ENCODE data around the gene ADIPOQ. TPM values are rescaled to one million over a fixed set of nuclear protein-coding genes. Genes with fewer than 3 reads are reported as not detected.

ADIPOQ gene
- total and polyA plus RNA-seq, 2 of the 13 experiments (the other 11 are each of a cell fraction or from before 2014, with no cell fraction given): not detected

GRCh38 chr3:186806089-186807055 is 36.1 kb upstream of the ADIPOQ start, which contains the start of gene RFC4 (continued):
- TF ChIP-seq SOX5 (CRISPR knock-in tag; IDR thresholded peaks at IDR 0.05; ENCODE audit: borderline replicate concordance): peak; percentile 50; the same call in 1 of the 2 replicates
- TF ChIP-seq FOSL1 (CRISPR knock-in tag; IDR thresholded peaks at IDR 0.05; ENCODE audit: borderline replicate concordance): no peak
- TF ChIP-seq ZNF597 (CRISPR knock-in tag; IDR thresholded peaks at IDR 0.05): no peak
- TF ChIP-seq, protein P1, sequence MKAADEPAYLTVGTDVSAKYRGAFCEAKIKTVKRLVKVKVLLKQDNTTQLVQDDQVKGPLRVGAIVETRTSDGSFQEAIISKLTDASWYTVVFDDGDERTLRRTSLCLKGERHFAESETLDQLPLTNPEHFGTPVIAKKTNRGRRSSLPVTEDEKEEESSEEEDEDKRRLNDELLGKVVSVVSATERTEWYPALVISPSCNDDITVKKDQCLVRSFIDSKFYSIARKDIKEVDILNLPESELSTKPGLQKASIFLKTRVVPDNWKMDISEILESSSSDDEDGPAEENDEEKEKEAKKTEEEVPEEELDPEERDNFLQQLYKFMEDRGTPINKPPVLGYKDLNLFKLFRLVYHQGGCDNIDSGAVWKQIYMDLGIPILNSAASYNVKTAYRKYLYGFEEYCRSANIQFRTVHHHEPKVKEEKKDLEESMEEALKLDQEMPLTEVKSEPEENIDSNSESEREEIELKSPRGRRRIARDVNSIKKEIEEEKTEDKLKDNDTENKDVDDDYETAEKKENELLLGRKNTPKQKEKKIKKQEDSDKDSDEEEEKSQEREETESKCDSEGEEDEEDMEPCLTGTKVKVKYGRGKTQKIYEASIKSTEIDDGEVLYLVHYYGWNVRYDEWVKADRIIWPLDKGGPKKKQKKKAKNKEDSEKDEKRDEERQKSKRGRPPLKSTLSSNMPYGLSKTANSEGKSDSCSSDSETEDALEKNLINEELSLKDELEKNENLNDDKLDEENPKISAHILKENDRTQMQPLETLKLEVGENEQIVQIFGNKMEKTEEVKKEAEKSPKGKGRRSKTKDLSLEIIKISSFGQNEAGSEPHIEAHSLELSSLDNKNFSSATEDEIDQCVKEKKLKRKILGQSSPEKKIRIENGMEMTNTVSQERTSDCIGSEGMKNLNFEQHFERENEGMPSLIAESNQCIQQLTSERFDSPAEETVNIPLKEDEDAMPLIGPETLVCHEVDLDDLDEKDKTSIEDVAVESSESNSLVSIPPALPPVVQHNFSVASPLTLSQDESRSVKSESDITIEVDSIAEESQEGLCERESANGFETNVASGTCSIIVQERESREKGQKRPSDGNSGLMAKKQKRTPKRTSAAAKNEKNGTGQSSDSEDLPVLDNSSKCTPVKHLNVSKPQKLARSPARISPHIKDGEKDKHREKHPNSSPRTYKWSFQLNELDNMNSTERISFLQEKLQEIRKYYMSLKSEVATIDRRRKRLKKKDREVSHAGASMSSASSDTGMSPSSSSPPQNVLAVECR (CRISPR knock-in tag; IDR thresholded peaks at IDR 0.05; ENCODE audit: borderline replicate concordance): peak; percentile 97
- TF ChIP-seq MTA3 (CRISPR knock-in tag; IDR thresholded peaks at IDR 0.05): no peak
- no peak for TF ChIP-seq ZBTB34 (CRISPR knock-in tag; IDR thresholded peaks at IDR 0.05)
- TF ChIP-seq MED13 (CRISPR knock-in tag; IDR thresholded peaks at IDR 0.05): no peak
- no peak for TF ChIP-seq ZMYM2 (CRISPR knock-in tag; IDR thresholded peaks at IDR 0.05)
- TF ChIP-seq PCBP2 (optimal IDR thresholded peaks at IDR 0.05; ENCODE audit: low read depth, low read length, poor library complexity, severe bottlenecking): no peak
- no peak for TF ChIP-seq PHB2 (IDR thresholded peaks at IDR 0.05; ENCODE audit: partially characterized antibody)
- TF ChIP-seq CREB3 (CRISPR knock-in tag; IDR thresholded peaks at IDR 0.05): no peak
- TF ChIP-seq ZMAT3 (CRISPR knock-in tag; conservative IDR thresholded peaks at IDR 0.05): peak; percentile 92
- TF ChIP-seq HNRNPH1 (optimal IDR thresholded peaks at IDR 0.05; ENCODE audit: low read depth, low read length): no peak
- TF ChIP-seq ZNF34 (CRISPR knock-in tag; IDR thresholded peaks at IDR 0.05; ENCODE audit: borderline replicate concordance): 0 out of 2 replicates have a peak, but pooled peaks have one; percentile 80
- no peak for TF ChIP-seq SYNCRIP (IDR thresholded peaks at IDR 0.05; ENCODE audit: insufficient read depth, low read depth, low read length)
- TF ChIP-seq SMAD1 (CRISPR knock-in tag; IDR thresholded peaks at IDR 0.05; ENCODE audit: borderline replicate concordance, low read depth): no peak; the same call in 1 of the 2 replicates
- TF ChIP-seq ZFP62 (CRISPR knock-in tag; IDR thresholded peaks at IDR 0.05): no peak
- TF ChIP-seq, protein P2, sequence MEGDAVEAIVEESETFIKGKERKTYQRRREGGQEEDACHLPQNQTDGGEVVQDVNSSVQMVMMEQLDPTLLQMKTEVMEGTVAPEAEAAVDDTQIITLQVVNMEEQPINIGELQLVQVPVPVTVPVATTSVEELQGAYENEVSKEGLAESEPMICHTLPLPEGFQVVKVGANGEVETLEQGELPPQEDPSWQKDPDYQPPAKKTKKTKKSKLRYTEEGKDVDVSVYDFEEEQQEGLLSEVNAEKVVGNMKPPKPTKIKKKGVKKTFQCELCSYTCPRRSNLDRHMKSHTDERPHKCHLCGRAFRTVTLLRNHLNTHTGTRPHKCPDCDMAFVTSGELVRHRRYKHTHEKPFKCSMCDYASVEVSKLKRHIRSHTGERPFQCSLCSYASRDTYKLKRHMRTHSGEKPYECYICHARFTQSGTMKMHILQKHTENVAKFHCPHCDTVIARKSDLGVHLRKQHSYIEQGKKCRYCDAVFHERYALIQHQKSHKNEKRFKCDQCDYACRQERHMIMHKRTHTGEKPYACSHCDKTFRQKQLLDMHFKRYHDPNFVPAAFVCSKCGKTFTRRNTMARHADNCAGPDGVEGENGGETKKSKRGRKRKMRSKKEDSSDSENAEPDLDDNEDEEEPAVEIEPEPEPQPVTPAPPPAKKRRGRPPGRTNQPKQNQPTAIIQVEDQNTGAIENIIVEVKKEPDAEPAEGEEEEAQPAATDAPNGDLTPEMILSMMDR (CRISPR knock-in tag; IDR thresholded peaks at IDR 0.05): peak; percentile 28; the same call in 1 of the 2 replicates
- TF ChIP-seq KDM5A (IDR thresholded peaks at IDR 0.05; ENCODE audit: borderline replicate concordance, low read length): peak; percentile 91
